Retinal pigment epithelial cell (primary cell): ENCODE data around the gene PTPN6.

Source experiments
- DNase-seq: peaks from one replicate; pipeline ENCODE4 v3.0.0-alpha.2; 2010; ENCODE audit warnings: low read depth
- H3K4me3 ChIP-seq: 2 replicates; pipeline ENCODE4 v1.5.1; 2011; ENCODE audit warnings: mild to moderate bottlenecking, low read length, control low read depth, moderate library complexity
- CTCF ChIP-seq: conservative IDR thresholded peaks from 2 replicates; pipeline ENCODE4 v1.5.1; 2011; ENCODE audit warnings: low read depth, low read length, control low read depth, inconsistent platforms

PTPN6 gene

GRCh38 chr12:6944381-6945186 is 6.6 kb upstream of the PTPN6 start:
- peak; percentile 79 for TF ChIP-seq CTCF
- peak overlapping the region; percentile 69 for H3K4me3 ChIP-seq
- DNase-seq, result no peak

GRCh38 chr12:6945613-6946012 is 5.5 kb upstream of the PTPN6 start:
- no peak for DNase-seq
- TF ChIP-seq CTCF, result no peak
- H3K4me3 ChIP-seq, result no peak overlapping the region

- DNase-seq, result no peak
- TF ChIP-seq CTCF, result no peak
- H3K4me3 ChIP-seq, result peak overlapping the region; percentile 57
Observed at GRCh38 chr12:6946033-6946919, 4.9 kb upstream of the PTPN6 start.

- H3K4me3 ChIP-seq, result peak overlapping the region; percentile 57
- no peak for TF ChIP-seq CTCF
- no peak for DNase-seq
Observed at GRCh38 chr12:6946920-6947374, 4.2 kb upstream of the PTPN6 start.

GRCh38 chr12:6947615-6948014 is 3.5 kb upstream of the PTPN6 start:
- H3K4me3 ChIP-seq, result no peak overlapping the region
- DNase-seq, result no peak
- no peak for TF ChIP-seq CTCF

GRCh38 chr12:6948873-6949594 is 2.1 kb upstream of the PTPN6 start:
- no peak for DNase-seq
- TF ChIP-seq CTCF, result peak; percentile 20
- H3K4me3 ChIP-seq, result no peak overlapping the region
